Measurements from ENCODE around the gene GTF2E1.
A peak's percentile ranks its signal among the peaks of the same experiment; 100 is the strongest.
"Not testable (repeated sequence)": the region's sequence is repeated elsewhere in the genome, so short reads cannot be mapped to it uniquely, and the experiment has no call there.

The GTF2E1 gene

GRCh38 chr3:120753810-120754209 lies 11.3 kb downstream of the GTF2E1 start:
- Histone ChIP-seq H3K4me3 (ENCODE audit: insufficient read depth, low read depth, low read length) (no peak overlapping the region), H3K27ac (ENCODE audit: insufficient read depth, low read depth, low read length, poor library complexity, severe bottlenecking) (no peak overlapping the region), H3K9me3 (ENCODE audit: control insufficient read depth, low read length) (no peaks in the 10 kb centered on the region), H3K27me3 (ENCODE audit: control insufficient read depth, insufficient read depth, low read length, poor library complexity, severe bottlenecking) (no peaks in the 10 kb centered on the region), H3K4me1 (ENCODE audit: control insufficient read depth, insufficient read depth, low read length) (no peaks in the 10 kb centered on the region), H3K36me3 (ENCODE audit: control insufficient read depth, insufficient read depth, low read length) (no peaks in the 10 kb centered on the region)

DNA sequence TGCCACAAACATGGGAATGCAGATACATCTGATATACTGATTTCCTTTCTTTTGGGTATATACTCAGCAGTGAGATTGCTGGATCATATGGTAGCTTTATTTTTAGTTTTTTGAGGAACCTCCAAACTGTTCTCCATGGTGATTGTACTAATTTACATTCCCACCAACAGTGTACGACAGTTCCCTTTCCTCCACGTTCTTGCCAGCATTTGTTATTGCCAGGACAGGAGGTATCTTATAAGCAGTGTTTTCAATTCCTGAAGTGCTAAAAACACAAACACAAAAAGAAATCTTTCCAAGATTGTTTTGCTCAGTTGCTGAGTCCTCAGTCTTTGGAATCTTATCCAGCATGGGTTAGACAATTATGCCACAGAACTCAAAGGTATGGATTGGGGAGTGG lies 13.5 kb downstream of the GTF2E1 start:
- Histone ChIP-seq H3K36me3 (ENCODE audit: control insufficient read depth, insufficient read depth, low read length) (no peaks in the 10 kb centered on the region), H3K4me1 (ENCODE audit: control insufficient read depth, insufficient read depth, low read length) (no peaks in the 10 kb centered on the region)
- WGBS, 2 experiments: 86 to 94% methylated on average over 2 of the region's 2 CpGs

DNA sequence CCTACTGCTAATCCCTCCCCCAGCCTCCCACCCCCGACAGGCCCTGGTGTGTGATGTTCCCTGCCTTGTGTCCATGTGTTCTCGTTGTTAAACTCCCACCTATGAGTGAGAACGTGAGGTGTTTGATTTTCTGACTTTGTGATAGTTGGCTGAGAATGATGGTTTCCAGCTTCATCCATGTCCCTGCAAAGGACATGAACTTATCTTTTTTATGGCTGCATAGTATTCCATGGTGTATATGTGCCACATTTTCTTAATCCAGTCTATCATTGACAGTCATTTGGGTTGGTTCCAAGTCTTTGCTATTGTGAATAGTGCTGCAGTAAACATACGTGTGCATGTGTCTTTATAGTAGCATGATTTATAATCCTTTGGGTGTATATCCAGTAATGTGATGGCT lies 16.0 kb downstream of the GTF2E1 start:
- not testable (repeated sequence) for H3K9me3 ChIP-seq (ENCODE audit: control insufficient read depth, low read length); H3K27me3 ChIP-seq (ENCODE audit: control insufficient read depth, insufficient read depth, low read length, poor library complexity, severe bottlenecking); H3K4me3 ChIP-seq (ENCODE audit: insufficient read depth, low read depth, low read length); H3K36me3 ChIP-seq (ENCODE audit: control insufficient read depth, insufficient read depth, low read length); H3K27ac ChIP-seq (ENCODE audit: insufficient read depth, low read depth, low read length, poor library complexity, severe bottlenecking); H3K4me1 ChIP-seq (ENCODE audit: control insufficient read depth, insufficient read depth, low read length)
- 76 to 83% methylated on average over 4 of the region's 4 CpGs for WGBS, 2 experiments

More for the DNA sequence above, 13.5 kb downstream of the GTF2E1 start:
- H3K27me3 ChIP-seq (ENCODE audit: control insufficient read depth, insufficient read depth, low read length, poor library complexity, severe bottlenecking): no peaks in the 10 kb centered on the region
- H3K27ac ChIP-seq (ENCODE audit: insufficient read depth, low read depth, low read length, poor library complexity, severe bottlenecking): no peak overlapping the region
- H3K4me3 ChIP-seq (ENCODE audit: insufficient read depth, low read depth, low read length): no peak overlapping the region
- no peaks in the 10 kb centered on the region for H3K9me3 ChIP-seq (ENCODE audit: control insufficient read depth, low read length)

- 100% methylated on average over 1 of the region's 1 CpG for WGBS, 2 experiments
- H3K4me3 ChIP-seq (ENCODE audit: insufficient read depth, low read depth, low read length): no peak overlapping the region
- peaks cover 5% of the 10 kb centered on the region for H3K4me1 ChIP-seq (ENCODE audit: control insufficient read depth, insufficient read depth, low read length)
- no peak overlapping the region for H3K27ac ChIP-seq (ENCODE audit: insufficient read depth, low read depth, low read length, poor library complexity, severe bottlenecking)
- no peaks in the 10 kb centered on the region for H3K9me3 ChIP-seq (ENCODE audit: control insufficient read depth, low read length)
- H3K27me3 ChIP-seq (ENCODE audit: control insufficient read depth, insufficient read depth, low read length, poor library complexity, severe bottlenecking): no peaks in the 10 kb centered on the region
- no peaks in the 10 kb centered on the region for H3K36me3 ChIP-seq (ENCODE audit: control insufficient read depth, insufficient read depth, low read length)
These were observed 20.1 kb downstream of the GTF2E1 start for GRCh38 chr3:120762615-120763014.

GRCh38 chr3:120763601-120764000 lies 21.1 kb downstream of the GTF2E1 start:
- no peak overlapping the region for H3K4me3 ChIP-seq (ENCODE audit: insufficient read depth, low read depth, low read length)
- peak overlapping the region; percentile 23 for H3K27ac ChIP-seq (ENCODE audit: insufficient read depth, low read depth, low read length, poor library complexity, severe bottlenecking)
- no peaks in the 10 kb centered on the region for H3K9me3 ChIP-seq (ENCODE audit: control insufficient read depth, low read length)
- peaks cover 5% of the 10 kb centered on the region for H3K4me1 ChIP-seq (ENCODE audit: control insufficient read depth, insufficient read depth, low read length)
- H3K27me3 ChIP-seq (ENCODE audit: control insufficient read depth, insufficient read depth, low read length, poor library complexity, severe bottlenecking): no peaks in the 10 kb centered on the region
- 81 to 88% methylated on average over 1 of the region's 1 CpG for WGBS, 2 experiments
- no peaks in the 10 kb centered on the region for H3K36me3 ChIP-seq (ENCODE audit: control insufficient read depth, insufficient read depth, low read length)

DNA sequence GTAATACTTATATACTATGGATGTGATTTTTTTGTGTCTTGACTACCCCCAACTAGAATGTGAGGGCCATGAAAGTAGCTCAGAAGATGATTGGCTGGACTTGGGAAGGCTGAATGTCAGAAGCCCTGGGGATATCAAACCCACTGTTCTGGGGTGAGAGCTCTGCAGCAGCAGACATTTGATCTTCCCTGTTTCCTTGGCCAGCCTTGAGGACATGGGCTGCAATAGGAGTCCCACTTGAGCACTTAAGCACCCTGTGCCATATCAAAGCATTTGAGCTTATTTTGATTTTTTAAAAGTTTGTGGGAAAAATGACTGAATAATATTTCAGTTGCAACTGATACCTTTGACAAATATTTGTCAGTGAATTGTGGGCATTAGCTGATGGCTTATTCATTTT lies 21.7 kb downstream of the GTF2E1 start:
- no peak overlapping the region for H3K27ac ChIP-seq (ENCODE audit: insufficient read depth, low read depth, low read length, poor library complexity, severe bottlenecking)
- no peaks in the 10 kb centered on the region for H3K36me3 ChIP-seq (ENCODE audit: control insufficient read depth, insufficient read depth, low read length)
- H3K4me1 ChIP-seq (ENCODE audit: control insufficient read depth, insufficient read depth, low read length): peaks cover 5% of the 10 kb centered on the region
- H3K4me3 ChIP-seq (ENCODE audit: insufficient read depth, low read depth, low read length): no peak overlapping the region
- no peaks in the 10 kb centered on the region for H3K27me3 ChIP-seq (ENCODE audit: control insufficient read depth, insufficient read depth, low read length, poor library complexity, severe bottlenecking)
- H3K9me3 ChIP-seq (ENCODE audit: control insufficient read depth, low read length): no peaks in the 10 kb centered on the region

GRCh38 chr3:120765830-120766493 lies 23.4 kb downstream of the GTF2E1 start:
- Histone ChIP-seq H3K27me3 (ENCODE audit: control insufficient read depth, insufficient read depth, low read length, poor library complexity, severe bottlenecking) (no peaks in the 10 kb centered on the region), H3K36me3 (ENCODE audit: control insufficient read depth, insufficient read depth, low read length) (no peaks in the 10 kb centered on the region), H3K9me3 (ENCODE audit: control insufficient read depth, low read length) (no peaks in the 10 kb centered on the region), H3K4me3 (ENCODE audit: insufficient read depth, low read depth, low read length) (no peak overlapping the region), H3K4me1 (ENCODE audit: control insufficient read depth, insufficient read depth, low read length) (peaks cover 5% of the 10 kb centered on the region), H3K27ac (ENCODE audit: insufficient read depth, low read depth, low read length, poor library complexity, severe bottlenecking) (no peak overlapping the region)

DNA sequence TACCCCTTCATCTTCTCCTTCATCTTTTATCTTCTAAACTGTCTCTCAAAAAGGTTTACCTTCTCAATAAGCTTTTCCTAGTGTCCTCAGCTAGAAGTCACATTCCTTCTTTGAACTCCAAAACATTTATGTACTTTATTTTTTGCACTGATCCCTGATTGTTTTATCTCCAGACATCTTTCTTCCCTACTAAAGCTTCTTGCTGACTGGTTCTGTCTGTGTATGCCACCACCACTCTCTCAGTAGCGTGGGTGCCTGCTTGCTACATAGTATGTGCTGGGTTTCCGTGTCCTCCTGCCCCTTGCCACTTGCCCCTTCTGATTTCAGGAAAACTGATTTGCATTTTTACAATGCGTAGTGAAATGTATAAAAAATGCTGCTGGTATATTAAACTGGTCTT lies 24.0 kb downstream of the GTF2E1 start:
- no peaks in the 10 kb centered on the region for H3K9me3 ChIP-seq (ENCODE audit: control insufficient read depth, low read length)
- no peaks in the 10 kb centered on the region for H3K27me3 ChIP-seq (ENCODE audit: control insufficient read depth, insufficient read depth, low read length, poor library complexity, severe bottlenecking)
- no peak overlapping the region for H3K27ac ChIP-seq (ENCODE audit: insufficient read depth, low read depth, low read length, poor library complexity, severe bottlenecking)
- no peaks in the 10 kb centered on the region for H3K36me3 ChIP-seq (ENCODE audit: control insufficient read depth, insufficient read depth, low read length)
- peaks cover 5% of the 10 kb centered on the region for H3K4me1 ChIP-seq (ENCODE audit: control insufficient read depth, insufficient read depth, low read length)
- 79 to 89% methylated on average over 3 of the region's 3 CpGs for WGBS, 2 experiments
- no peak overlapping the region for H3K4me3 ChIP-seq (ENCODE audit: insufficient read depth, low read depth, low read length)

- Histone ChIP-seq H3K27me3 (ENCODE audit: control insufficient read depth, insufficient read depth, low read length, poor library complexity, severe bottlenecking) (no peaks in the 10 kb centered on the region), H3K9me3 (ENCODE audit: control insufficient read depth, low read length) (no peaks in the 10 kb centered on the region), H3K36me3 (ENCODE audit: control insufficient read depth, insufficient read depth, low read length) (no peaks in the 10 kb centered on the region), H3K27ac (ENCODE audit: insufficient read depth, low read depth, low read length, poor library complexity, severe bottlenecking) (no peak overlapping the region), H3K4me3 (ENCODE audit: insufficient read depth, low read depth, low read length) (no peak overlapping the region), H3K4me1 (ENCODE audit: control insufficient read depth, insufficient read depth, low read length) (peaks cover 5% of the 10 kb centered on the region)
- WGBS, 2 experiments: 86 to 97% methylated on average over 1 of the region's 1 CpG
These were observed 24.6 kb downstream of the GTF2E1 start for GRCh38 chr3:120767106-120767505.

GRCh38 chr3:120769436-120769835 lies 26.9 kb downstream of the GTF2E1 start:
- H3K4me1 ChIP-seq (ENCODE audit: control insufficient read depth, insufficient read depth, low read length): no peaks in the 10 kb centered on the region
- peaks cover 4% of the 10 kb centered on the region for H3K36me3 ChIP-seq (ENCODE audit: control insufficient read depth, insufficient read depth, low read length)
- H3K27ac ChIP-seq (ENCODE audit: insufficient read depth, low read depth, low read length, poor library complexity, severe bottlenecking): no peak overlapping the region
- 92 to 99% methylated on average over 2 of the region's 2 CpGs for WGBS, 2 experiments
- H3K27me3 ChIP-seq (ENCODE audit: control insufficient read depth, insufficient read depth, low read length, poor library complexity, severe bottlenecking): no peaks in the 10 kb centered on the region
- no peak overlapping the region for H3K4me3 ChIP-seq (ENCODE audit: insufficient read depth, low read depth, low read length)
- no peaks in the 10 kb centered on the region for H3K9me3 ChIP-seq (ENCODE audit: control insufficient read depth, low read length)

- 94 to 95% methylated on average over 4 of the region's 4 CpGs for WGBS, 2 experiments
- H3K36me3 ChIP-seq (ENCODE audit: control insufficient read depth, insufficient read depth, low read length): peaks cover 4% of the 10 kb centered on the region
- no peaks in the 10 kb centered on the region for H3K4me1 ChIP-seq (ENCODE audit: control insufficient read depth, insufficient read depth, low read length)
- no peak overlapping the region for H3K27ac ChIP-seq (ENCODE audit: insufficient read depth, low read depth, low read length, poor library complexity, severe bottlenecking)
- no peaks in the 10 kb centered on the region for H3K27me3 ChIP-seq (ENCODE audit: control insufficient read depth, insufficient read depth, low read length, poor library complexity, severe bottlenecking)
- H3K4me3 ChIP-seq (ENCODE audit: insufficient read depth, low read depth, low read length): no peak overlapping the region
- H3K9me3 ChIP-seq (ENCODE audit: control insufficient read depth, low read length): no peaks in the 10 kb centered on the region
These were observed 28.3 kb downstream of the GTF2E1 start for GRCh38 chr3:120770891-120771290.
